HG03469 (cell line): ENCODE data around the gene PRSS57.
A peak's percentile ranks its signal among the peaks of the same experiment; 100 is the strongest.
"Not testable (repeated sequence)": the region's sequence is repeated elsewhere in the genome, so short reads cannot be mapped to it uniquely, and the experiment has no call there.

Experiments used
- ATAC-seq: cut with Tn5 transposase; IDR thresholded peaks from one replicate; pipeline ENCODE4 v1.9.1; 2021; ENCODE audit warnings: mild to moderate bottlenecking, moderate library complexity, moderate number of reproducible peaks; ENCODE audit not compliant: unreplicated experiment

The PRSS57 gene

GRCh38 chr19:698529-698928, 3.3 kb upstream of the PRSS57 start:
- ATAC-seq: not testable (repeated sequence)

- no peak for ATAC-seq
Measured at GRCh38 chr19:694481-695351, 536 bp downstream of the PRSS57 start.

- ATAC-seq: no peak
Measured at GRCh38 chr19:690203-690602, 5.0 kb downstream of the PRSS57 start.

GRCh38 chr19:688992-689391, 6.3 kb downstream of the PRSS57 start:
- ATAC-seq: no peak

- ATAC-seq: no peak
Measured at GRCh38 chr19:688214-688613, 7.0 kb downstream of the PRSS57 start.

- no peak for ATAC-seq
Measured at GRCh38 chr19:687569-688166, 7.6 kb downstream of the PRSS57 start.

GRCh38 chr19:686589-687297, 8.5 kb downstream of the PRSS57 start:
- ATAC-seq: no peak

- no peak for ATAC-seq
Measured at GRCh38 chr19:685454-685931, 9.8 kb downstream of the PRSS57 start.

GRCh38 chr19:682678-683320, 12.5 kb downstream of the PRSS57 start:
- ATAC-seq: no peak

GRCh38 chr19:681029-682019, 13.9 kb downstream of the PRSS57 start:
- peak; percentile 24 for ATAC-seq

- peak; percentile 49 for ATAC-seq
Measured at GRCh38 chr19:680287-681028, 14.8 kb downstream of the PRSS57 start.

GRCh38 chr19:679418-680286, 15.6 kb downstream of the PRSS57 start:
- no peak for ATAC-seq

GRCh38 chr19:678791-679388, 16.4 kb downstream of the PRSS57 start:
- ATAC-seq: no peak

GRCh38 chr19:677601-678436, 17.4 kb downstream of the PRSS57 start:
- no peak for ATAC-seq

- ATAC-seq: no peak
Measured at GRCh38 chr19:677201-677600, 18.1 kb downstream of the PRSS57 start.

GRCh38 chr19:676339-677105, 18.7 kb downstream of the PRSS57 start, which contains the start of gene FSTL3:
FSTL3 (plus strand) TSS chr19:676392; CDS start chr19:676424, 32 bp downstream.
- no peak for ATAC-seq
